ENCODE results near the gene ST6GAL1. TPM values are rescaled to one million over a fixed set of nuclear protein-coding genes. Genes with fewer than 3 reads are reported as not detected.

ST6GAL1 gene
- total RNA-seq, 1 experiment from 2014 or later: 3.3 TPM

- Histone ChIP-seq H3K4me1 (ENCODE audit: control insufficient read depth, insufficient read depth, low read length) (no peaks in the 10 kb centered on the region), H3K9me3 (ENCODE audit: control insufficient read depth, insufficient read depth, low read depth, low read length) (no peaks in the 10 kb centered on the region), H3K36me3 (ENCODE audit: control insufficient read depth, insufficient read depth, low read length) (no peaks in the 10 kb centered on the region), H3K4me3 (ENCODE audit: low read depth in 2 of 2, low read length in 2 of 2) (no peak overlapping the region), H3K27me3 (ENCODE audit: control insufficient read depth, insufficient read depth, low read length) (no peaks in the 10 kb centered on the region), H3K27ac (ENCODE audit: low read length) (no peak overlapping the region)
- intact Hi-C loops (cut with micrococcal nuclease; ENCODE audit: unreplicated experiment) (no loop called here), in situ Hi-C loops (cut with HindIII; ENCODE audit: low pct_unique_long_range_greater_than_20kb, low sequenced_read_pairs) (no loop called here)
- ChIA-PET CTCF (no interaction called here), POLR2A (no interaction called here)
- TF ChIP-seq CTCF (IDR thresholded peaks at IDR 0.05): no peak
- no peak for TF ChIP-seq POLR2AphosphoS5 (IDR thresholded peaks at IDR 0.05; ENCODE audit: low read depth, low read length)
- no TSS peak for BruUV-seq (replicated peaks)
- DNase-seq (ENCODE audit: low read depth, low spot score) (no peak), ATAC-seq (no peak)
Observed at GRCh38 chr3:187077085-187077484, 146.8 kb downstream of the ST6GAL1 start.

- CTCF ChIA-PET: no interaction called here
- POLR2A ChIA-PET: no interaction called here
- Histone ChIP-seq H3K36me3 (ENCODE audit: control insufficient read depth, insufficient read depth, low read length) (no peaks in the 10 kb centered on the region), H3K4me1 (ENCODE audit: control insufficient read depth, insufficient read depth, low read length) (no peaks in the 10 kb centered on the region), H3K27ac (ENCODE audit: low read length) (no peak overlapping the region), H3K9me3 (ENCODE audit: control insufficient read depth, insufficient read depth, low read depth, low read length) (no peaks in the 10 kb centered on the region), H3K4me3 (ENCODE audit: low read depth in 2 of 2, low read length in 2 of 2) (no peak overlapping the region), H3K27me3 (ENCODE audit: control insufficient read depth, insufficient read depth, low read length) (no peaks in the 10 kb centered on the region)
- no peak for DNase-seq (ENCODE audit: low read depth, low spot score)
- BruUV-seq (replicated peaks): no TSS peak
- intact Hi-C loops (cut with micrococcal nuclease; ENCODE audit: unreplicated experiment) (no loop called here), in situ Hi-C loops (cut with HindIII; ENCODE audit: low pct_unique_long_range_greater_than_20kb, low sequenced_read_pairs) (no loop called here)
- no peak for ATAC-seq
- TF ChIP-seq REST (IDR thresholded peaks at IDR 0.05; ENCODE audit: insufficient read depth in 1 of 2, low read depth in 2 of 2, low read length in 1 of 2) (no peak), POLR2AphosphoS5 (IDR thresholded peaks at IDR 0.05; ENCODE audit: low read depth, low read length) (no peak), TCF7L2 (IDR thresholded peaks at IDR 0.05; ENCODE audit: low read depth, low read length) (no peak), CTCF (IDR thresholded peaks at IDR 0.05) (no peak), SIN3A (IDR thresholded peaks at IDR 0.05; ENCODE audit: borderline replicate concordance, insufficient read depth, low read depth, low read length) (no peak)
Observed at GRCh38 chr3:187077537-187077936, 147.2 kb downstream of the ST6GAL1 start.
